Neural progenitor cell (in vitro differentiated cells): Measurements from ENCODE around the gene FER. TPM values are rescaled to one million over a fixed set of nuclear protein-coding genes. Genes with fewer than 3 reads are reported as not detected.

Experiments
- DNase-seq: peaks from one replicate; pipeline ENCODE4 v3.0.0-alpha.2; 2016; ENCODE audit warnings: low spot score
- H2AFZ ChIP-seq: fragments of 200-600 bp; sonication (generic); replicated peaks from 2 replicates; pipeline ENCODE4 v1.6.1; 2016; ENCODE audit warnings: antibody characterized with exemption
- H3F3A ChIP-seq: fragments of 200-600 bp; sonication (generic); 2 replicates; pipeline ENCODE4 v1.6.1; 2016; ENCODE audit warnings: antibody characterized with exemption, low read depth
- H3K27ac ChIP-seq: fragments of 200-600 bp; sonication (generic); 2 replicates; pipeline ENCODE4 v1.5.1; 2016; ENCODE audit warnings: mild to moderate bottlenecking
- H3K27me3 ChIP-seq: fragments of 200-600 bp; sonication (generic); 2 replicates; pipeline ENCODE4 v1.6.1; 2016; ENCODE audit warnings: mild to moderate bottlenecking, moderate library complexity
- H3K36me3 ChIP-seq: fragments of 200-600 bp; sonication (generic); 2 replicates; pipeline ENCODE4 v1.5.1; 2016
- H3K4me1 ChIP-seq: fragments of 200-600 bp; sonication (generic); 2 replicates; pipeline ENCODE4 v1.6.1; 2016; ENCODE audit warnings: mixed run types
- H3K4me2 ChIP-seq: fragments of 200-600 bp; sonication (generic); 2 replicates; pipeline ENCODE4 v1.6.1; 2016
- H3K4me3 ChIP-seq: fragments of 200-600 bp; sonication (generic); 2 replicates; pipeline ENCODE4 v1.5.1; 2016
- H3K79me2 ChIP-seq: fragments of 200-600 bp; sonication (generic); 2 replicates; pipeline ENCODE4 v1.6.1; 2016; ENCODE audit warnings: low read depth
- H3K9ac ChIP-seq: fragments of 200-600 bp; sonication (generic); 2 replicates; pipeline ENCODE4 v1.6.1; 2016
- H3K9me3 ChIP-seq: fragments of 200-600 bp; sonication (generic); 2 replicates; pipeline ENCODE4 v1.5.1; 2016; ENCODE audit warnings: low read depth
- H4K20me1 ChIP-seq: fragments of 200-600 bp; sonication (generic); 2 replicates; pipeline ENCODE4 v1.6.1; 2016; ENCODE audit warnings: low read depth
- H3K27ac Mint-ChIP-seq: 3 replicates; pipeline ENCODE4 v1.8.0; 2021; ENCODE audit warnings: mixed read lengths
- H3K27me3 Mint-ChIP-seq: 2 replicates; pipeline ENCODE4 v1.8.0; 2022; ENCODE audit warnings: low read depth, mild to moderate bottlenecking, inconsistent platforms, moderate library complexity, mixed read lengths; ENCODE audit not compliant: insufficient read depth
- H3K36me3 Mint-ChIP-seq: 3 replicates; pipeline ENCODE4 v1.8.0; 2021; ENCODE audit warnings: mixed read lengths
- H3K4me1 Mint-ChIP-seq: 3 replicates; pipeline ENCODE4 v1.8.0; 2021; ENCODE audit warnings: mixed read lengths
- H3K4me3 Mint-ChIP-seq: 3 replicates; pipeline ENCODE4 v1.8.0; 2021; ENCODE audit warnings: mild to moderate bottlenecking, moderate library complexity, mixed read lengths
- H3K9me3 Mint-ChIP-seq: 3 replicates; pipeline ENCODE4 v1.8.0; 2020; ENCODE audit warnings: mixed read lengths
- EZH2 ChIP-seq: fragments of 200-600 bp; sonication (generic); IDR thresholded peaks from 2 replicates; pipeline ENCODE4 v1.6.1; 2017; ENCODE audit warnings: antibody characterized with exemption, mild to moderate bottlenecking, moderate library complexity
- EZH2phosphoT487 ChIP-seq: fragments of 200-600 bp; sonication (generic); IDR thresholded peaks from 2 replicates; pipeline ENCODE4 v1.6.1; 2017; ENCODE audit warnings: antibody characterized with exemption
- total RNA-seq: library from RNA; depleted of rRNA; stranded (reverse); fragments of >200 nt; gene quantifications from 2 replicates; pipeline ENCODE4 v1.2.3, GENCODE V29; 2015; ENCODE audit warnings: low replicate concordance
- TF ChIP-seq, protein P1 (sequence below): fragments of 200-600 bp; sonication (generic); IDR thresholded peaks from 2 replicates; pipeline ENCODE4 v1.5.1; 2017; ENCODE audit warnings: antibody characterized with exemption, mild to moderate bottlenecking

Gene FER
- total RNA-seq, 1 donor from 2014 or later: 25.0 TPM

DNA sequence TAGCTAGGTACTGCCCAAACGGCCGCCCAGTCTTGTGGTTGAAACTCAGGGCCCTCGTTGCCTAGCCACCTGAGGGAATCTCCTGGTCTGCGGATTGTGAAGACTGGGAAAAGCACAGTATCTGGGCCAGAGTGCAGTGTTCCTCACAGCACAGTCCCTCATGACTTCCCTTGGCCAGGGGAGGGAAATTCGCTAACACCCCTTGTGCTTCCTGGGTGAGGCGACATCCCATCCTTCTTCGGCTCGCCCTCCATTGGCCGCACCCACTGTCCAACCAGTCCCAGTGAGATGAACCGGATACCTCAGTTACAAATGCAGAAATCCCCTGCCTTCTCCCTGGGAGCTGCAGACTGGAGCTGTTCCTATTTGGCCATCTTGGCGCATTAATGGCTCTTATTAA lies 250.5 kb downstream of the FER start:
- DNase-seq: no peak
- Mint-ChIP-seq H3K9me3 (peaks cover 30% of the 10 kb centered on the region), H3K27me3 (no peaks in the 10 kb centered on the region), H3K4me1 (no peaks in the 10 kb centered on the region), H3K4me3 (no peak overlapping the region), H3K27ac (no peak overlapping the region), H3K36me3 (peaks cover 16% of the 10 kb centered on the region)
- Histone ChIP-seq H3K9me3 (no peaks in the 10 kb centered on the region), H3K4me2 (no peak overlapping the region), H3K27me3 (no peaks in the 10 kb centered on the region), H3K4me1 (no peaks in the 10 kb centered on the region), H3K36me3 (no peaks in the 10 kb centered on the region), H3F3A (no peaks in the 10 kb centered on the region), H3K9ac (no peak overlapping the region), H2AFZ (no peak overlapping the region), H3K79me2 (no peaks in the 10 kb centered on the region), H4K20me1 (no peaks in the 10 kb centered on the region), H3K27ac (no peak overlapping the region), H3K4me3 (no peak overlapping the region)
- TF ChIP-seq, protein P1, sequence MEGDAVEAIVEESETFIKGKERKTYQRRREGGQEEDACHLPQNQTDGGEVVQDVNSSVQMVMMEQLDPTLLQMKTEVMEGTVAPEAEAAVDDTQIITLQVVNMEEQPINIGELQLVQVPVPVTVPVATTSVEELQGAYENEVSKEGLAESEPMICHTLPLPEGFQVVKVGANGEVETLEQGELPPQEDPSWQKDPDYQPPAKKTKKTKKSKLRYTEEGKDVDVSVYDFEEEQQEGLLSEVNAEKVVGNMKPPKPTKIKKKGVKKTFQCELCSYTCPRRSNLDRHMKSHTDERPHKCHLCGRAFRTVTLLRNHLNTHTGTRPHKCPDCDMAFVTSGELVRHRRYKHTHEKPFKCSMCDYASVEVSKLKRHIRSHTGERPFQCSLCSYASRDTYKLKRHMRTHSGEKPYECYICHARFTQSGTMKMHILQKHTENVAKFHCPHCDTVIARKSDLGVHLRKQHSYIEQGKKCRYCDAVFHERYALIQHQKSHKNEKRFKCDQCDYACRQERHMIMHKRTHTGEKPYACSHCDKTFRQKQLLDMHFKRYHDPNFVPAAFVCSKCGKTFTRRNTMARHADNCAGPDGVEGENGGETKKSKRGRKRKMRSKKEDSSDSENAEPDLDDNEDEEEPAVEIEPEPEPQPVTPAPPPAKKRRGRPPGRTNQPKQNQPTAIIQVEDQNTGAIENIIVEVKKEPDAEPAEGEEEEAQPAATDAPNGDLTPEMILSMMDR: no peak
- TF ChIP-seq EZH2phosphoT487 (no peak), EZH2 (no peak)

DNA sequence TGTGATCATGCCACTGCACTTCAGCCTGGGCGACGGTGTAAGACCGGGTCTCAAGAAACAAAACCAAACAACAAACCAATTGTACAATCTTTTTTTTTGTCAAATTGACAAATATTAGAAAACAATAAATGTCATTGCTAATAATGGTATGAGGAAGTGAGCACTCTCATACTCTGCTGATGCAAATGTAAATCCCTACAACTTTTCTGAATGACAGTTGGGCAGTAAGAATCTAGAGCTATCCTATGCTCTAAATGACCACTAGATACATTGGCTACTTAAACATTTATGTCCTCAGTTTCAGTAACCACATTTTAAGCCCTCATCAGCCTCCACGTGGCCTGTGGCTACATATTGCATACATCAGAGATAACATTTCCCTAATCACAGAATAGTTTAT lies 256.2 kb downstream of the FER start:
- H4K20me1 ChIP-seq: no peaks in the 10 kb centered on the region
- Mint-ChIP-seq H3K4me3 (no peak overlapping the region), H3K27me3 (no peaks in the 10 kb centered on the region), H3K9me3 (no peaks in the 10 kb centered on the region), H3K27ac (no peak overlapping the region), H3K36me3 (no peaks in the 10 kb centered on the region), H3K4me1 (no peaks in the 10 kb centered on the region)
- H3K27ac ChIP-seq: no peak overlapping the region
- H3K36me3 ChIP-seq: no peaks in the 10 kb centered on the region
- H3K27me3 ChIP-seq: no peaks in the 10 kb centered on the region
- DNase-seq: no peak
- H3K9ac ChIP-seq: no peak overlapping the region
- H3K4me2 ChIP-seq: no peak overlapping the region
- H3F3A ChIP-seq: no peaks in the 10 kb centered on the region
- no peaks in the 10 kb centered on the region for H3K9me3 ChIP-seq
- no peaks in the 10 kb centered on the region for H3K79me2 ChIP-seq
- no peaks in the 10 kb centered on the region for H3K4me1 ChIP-seq
- no peak overlapping the region for H3K4me3 ChIP-seq
- no peak for TF ChIP-seq EZH2
- no peak for TF ChIP-seq EZH2phosphoT487
- TF ChIP-seq, protein P1: no peak
- H2AFZ ChIP-seq: no peak overlapping the region

DNA sequence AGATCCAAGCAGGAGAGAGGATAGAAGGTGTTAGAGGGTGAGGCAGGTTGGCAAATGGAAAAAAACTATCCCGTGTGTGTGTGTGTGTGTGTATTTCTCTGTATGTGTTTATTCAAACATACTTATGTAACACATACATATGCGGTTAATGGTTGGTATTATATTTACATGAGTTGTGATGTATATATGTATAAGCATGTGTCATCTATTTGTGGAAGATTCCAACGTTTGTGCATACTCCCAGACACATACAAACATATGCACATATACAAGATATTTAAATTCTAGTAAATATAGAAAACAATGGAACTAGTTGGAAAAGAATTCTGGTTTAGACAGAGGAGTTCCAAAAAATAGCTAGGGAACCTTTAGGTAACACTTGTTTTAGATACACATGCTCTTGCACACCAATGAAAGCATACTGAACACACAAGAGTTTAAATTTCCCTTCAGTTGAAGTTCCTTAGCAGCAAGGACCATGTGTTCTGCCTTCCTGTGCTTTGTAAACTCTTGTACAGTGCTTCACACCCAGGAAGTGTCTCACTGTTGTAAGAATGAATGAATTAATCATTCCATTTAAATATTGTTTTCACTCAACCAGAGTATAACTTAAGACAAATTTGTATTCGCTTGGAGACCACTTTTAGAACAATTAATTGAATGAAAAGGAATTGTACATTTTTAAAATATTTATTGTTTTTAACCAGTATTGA lies 257.8 kb downstream of the FER start:
- H3K27me3 ChIP-seq: no peaks in the 10 kb centered on the region
- no peak overlapping the region for H3K27ac Mint-ChIP-seq
- no peak for DNase-seq

More for the DNA sequence above, 257.8 kb downstream of the FER start:
- Histone ChIP-seq H3K4me1 (no peaks in the 10 kb centered on the region), H3K27ac (no peak overlapping the region), H2AFZ (no peak overlapping the region), H3K36me3 (no peaks in the 10 kb centered on the region), H3K79me2 (no peaks in the 10 kb centered on the region), H3F3A (no peaks in the 10 kb centered on the region), H3K9me3 (no peaks in the 10 kb centered on the region), H3K4me2 (no peak overlapping the region), H3K9ac (no peak overlapping the region), H4K20me1 (no peaks in the 10 kb centered on the region), H3K4me3 (no peak overlapping the region)
- TF ChIP-seq EZH2 (no peak), EZH2phosphoT487 (no peak)
- TF ChIP-seq, protein P1: no peak
- Mint-ChIP-seq H3K27me3 (no peaks in the 10 kb centered on the region), H3K4me1 (no peaks in the 10 kb centered on the region), H3K36me3 (no peaks in the 10 kb centered on the region), H3K4me3 (no peak overlapping the region), H3K9me3 (no peaks in the 10 kb centered on the region)
